Activated CD8-positive, alpha-beta memory T cell treated with anti-CD3 and anti-CD28 coated beads, Interleukin-2, amount 50 U/mL, for 1 hour (primary cell): ENCODE results near the gene PRDM5.
"Not testable (repeated sequence)": the region's sequence is repeated elsewhere in the genome, so short reads cannot be mapped to it uniquely, and the experiment has no call there.

Experiments used
- DNase-seq: peaks from one replicate; pipeline ENCODE4 v3.0.0-alpha.2; 2020; ENCODE audit errors: extremely low read depth

The PRDM5 gene

DNA sequence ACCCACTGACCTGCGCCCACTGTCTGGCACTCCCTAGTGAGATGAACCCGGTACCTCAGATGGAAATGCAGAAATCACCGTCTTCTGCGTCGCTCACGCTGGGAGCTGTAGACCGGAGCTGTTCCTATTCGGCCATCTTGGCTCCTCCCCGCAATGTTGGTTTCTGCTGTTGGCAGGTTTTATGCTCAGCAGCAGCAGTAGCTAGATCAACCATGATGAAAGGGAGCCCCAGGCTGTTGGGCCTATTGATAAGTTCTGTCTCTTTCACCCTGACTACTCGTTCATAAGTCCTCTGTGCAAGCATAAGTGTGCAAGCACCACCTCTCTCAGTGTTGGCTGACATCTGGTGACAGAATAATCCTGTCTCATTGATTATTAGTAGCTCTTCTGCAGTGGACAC lies 274.2 kb downstream of the PRDM5 start:
- not testable (repeated sequence) for DNase-seq
